GM12878 (cell line): ENCODE measurements around the gene MTHFD1L. TPM values are rescaled to one million over a fixed set of nuclear protein-coding genes. Genes with fewer than 3 reads are reported as not detected.

Source experiments
- ATAC-seq: fragments of 200-7000 bp; cut with Tn5 transposase; 3 replicates; pipeline ENCODE4 v1.9.1; 2020; ENCODE audit warnings: mild to moderate bottlenecking, moderate library complexity
- BruUV-seq: library from RNA; stranded (reverse); fragments of 400-500 nt; replicated peaks from 2 replicates; lab custom pipeline; 2021; lab: Mats Ljungman, UMichigan
- CTCF ChIA-PET: fragments of 300-600 bp; sonication (Branson Sonifier 250); formaldehyde crosslinking; extraction: SDS; loops from one replicate; lab custom pipeline; 2021; ENCODE audit warnings: inconsistent platforms; lab: Yijun Ruan, JAX
- POLR2A ChIA-PET: fragments of 350-600 bp; formaldehyde crosslinking; extraction: SDS; loops from one replicate; lab custom pipeline; 2021; ENCODE audit warnings: inconsistent platforms; lab: Charles Lee
- RAD21 ChIA-PET: fragments of 300-600 bp; sonication (Branson Sonifier 250); formaldehyde crosslinking; loops from one replicate; lab custom pipeline; 2023; ENCODE audit warnings: antibody characterized with exemption; ENCODE audit not compliant: unreplicated experiment; lab: Charles Lee
- SMC1A ChIA-PET: fragments of 300-600 bp; sonication (Branson Sonifier 250); formaldehyde crosslinking; loops from one replicate; lab custom pipeline; 2023; ENCODE audit not compliant: unreplicated experiment, uncharacterized antibody; lab: Charles Lee
- DNase-seq: peaks from one replicate; pipeline ENCODE4 v3.0.0-alpha.2; 2011; ENCODE audit warnings: low read depth, low spot score
- FAIRE-seq: peaks from 3 replicates; lab custom pipeline; 2011; peaks lifted over from hg19 to GRCh38; lab: Jason Lieb, UNC
- H2AFZ ChIP-seq: 2 replicates; pipeline ENCODE4 v1.6.0; 2011; ENCODE audit warnings: low read depth, low read length, control low read depth; ENCODE audit not compliant: control insufficient read depth
- H3K27ac ChIP-seq: 2 replicates; pipeline ENCODE4 v1.5.1; 2011; ENCODE audit warnings: control low read depth; ENCODE audit not compliant: control insufficient read depth, insufficient read depth
- H3K27me3 ChIP-seq, 2 experiments: replicated peaks in 1 of 2; 2 replicates each; pipeline versions ENCODE4 v1.6.0 to v1.6.1; 2011; ENCODE audit warnings: low read length in 1 of 2; ENCODE audit not compliant: control insufficient read depth in 2 of 2, insufficient read depth in 2 of 2
- H3K36me3 ChIP-seq, 2 experiments: 2 replicates each; pipeline ENCODE4 v1.5.1; 2011; ENCODE audit warnings: low read length in 1 of 2; ENCODE audit not compliant: control insufficient read depth in 2 of 2, insufficient read depth in 2 of 2
- H3K4me1 ChIP-seq: 2 replicates; pipeline ENCODE4 v1.6.1; 2011; ENCODE audit warnings: mild to moderate bottlenecking, low read length, moderate library complexity, mixed read lengths; ENCODE audit not compliant: control insufficient read depth, insufficient read depth
- H3K4me2 ChIP-seq: 2 replicates; pipeline ENCODE4 v1.6.0; 2011; ENCODE audit warnings: control low read depth; ENCODE audit not compliant: control insufficient read depth, insufficient read depth
- H3K4me3 ChIP-seq: fragments of 200-600 bp; sonication (generic); 2 replicates; pipeline ENCODE4 v1.5.1; 2016
- H3K79me2 ChIP-seq: 2 replicates; pipeline ENCODE4 v1.6.0; 2011; ENCODE audit warnings: low read length; ENCODE audit not compliant: control insufficient read depth, insufficient read depth
- H3K9ac ChIP-seq: 2 replicates; pipeline ENCODE4 v1.8.0; 2011; ENCODE audit warnings: low read length, control low read depth, mixed read lengths; ENCODE audit not compliant: control insufficient read depth, insufficient read depth
- H3K9me3 ChIP-seq: replicated peaks from 3 replicates; pipeline ENCODE4 v1.5.1; 2011; ENCODE audit warnings: mild to moderate bottlenecking, low read length; ENCODE audit not compliant: control insufficient read depth, insufficient read depth
- H4K20me1 ChIP-seq: 2 replicates; pipeline ENCODE4 v1.6.0; 2011; ENCODE audit not compliant: control insufficient read depth, insufficient read depth
- BCL11A ChIP-seq: IDR thresholded peaks from 2 replicates; pipeline ENCODE4 v1.6.1; 2011; ENCODE audit warnings: low read depth, low read length
- BRCA1 ChIP-seq: IDR thresholded peaks from 2 replicates; pipeline ENCODE4 v1.6.1; 2011; ENCODE audit warnings: low read depth, low read length, improper control_type of control experiment
- MTA3 ChIP-seq: IDR thresholded peaks from 2 replicates; pipeline ENCODE4 v1.6.1; 2012; ENCODE audit warnings: low read length, inconsistent platforms, borderline replicate concordance
- NFYB ChIP-seq: IDR thresholded peaks from 2 replicates; pipeline ENCODE4 v1.6.1; 2011; ENCODE audit warnings: low read depth, mild to moderate bottlenecking, low read length, improper control_type of control experiment, moderate library complexity; ENCODE audit not compliant: insufficient read depth
- SMAD5 ChIP-seq: IDR thresholded peaks from 2 replicates; pipeline ENCODE4 v1.6.1; 2016; ENCODE audit warnings: antibody characterized with exemption, low read depth
- SMC3 ChIP-seq: IDR thresholded peaks from 2 replicates; pipeline ENCODE4 v1.6.1; 2011; ENCODE audit warnings: low read length, improper control_type of control experiment, borderline replicate concordance
- ZNF622 ChIP-seq: fragments of 450-650 bp; IDR thresholded peaks from 2 replicates; pipeline ENCODE4 v1.6.1; 2017; ENCODE audit warnings: mild to moderate bottlenecking, inconsistent platforms
- WGBS: methylation state at CpG from one replicate; pipeline ENCODE4 v1.1.6; 2016; ENCODE audit warnings: low lambda C conversion rate; ENCODE audit not compliant: insufficient replicate concordance, insufficient coverage; ENCODE audit errors: missing lambda C conversion rate; 5-methylcytosine and 5-hydroxymethylcytosine counted together
- in situ Hi-C: fragments of 300-500 bp; cut with MboI; formaldehyde crosslinking; loops from 9 replicates; pipeline ENCODE4 v1.14.3; 2018; ENCODE audit warnings: mixed read lengths
- intact Hi-C: fragments of 100-400 bp; cut with micrococcal nuclease; formaldehyde crosslinking; loops from one replicate; pipeline ENCODE4 v1.14.2; 2022; ENCODE audit not compliant: unreplicated experiment
- polyA plus RNA-seq, 11 experiments: library from polyadenylated mRNA; depleted of rRNA in 4 of 11; unstranded in 6 of 11; stranded (reverse) in 5 of 11; fragments of >200 nt; fragmentation: Nextera tagmentation in 4 of 11; fragmentation: Illumina TruSeq in 1 of 11; extraction: Ambion mirVana in 4 of 11; extraction: Trizol in 1 of 11; gene quantifications; 1 replicate in 1 of 11; 2 replicates in 10 of 11; pipeline versions ENCODE4 v1.2.1 to v1.2.3, GENCODE V29; 2011 to 2016; ENCODE audit warnings: inconsistent platforms in 2 of 11, missing spikeins in 2 of 11, low read depth in 1 of 11
- total RNA-seq, 4 experiments: library from RNA; depleted of rRNA in 3 of 4; stranded (reverse); fragments of >200 nt in 3 of 4; fragmentation: Illumina TruSeq in 1 of 4; extraction: Trizol in 1 of 4; gene quantifications; 2 replicates each; pipeline versions ENCODE4 v1.2.1 to v1.2.3, GENCODE V29; 2013 to 2021
- TF ChIP-seq, protein P1 (sequence below): IDR thresholded peaks from 2 replicates; pipeline ENCODE4 v1.6.1; 2012; ENCODE audit warnings: low read depth, low read length, improper control_type of control experiment

The MTHFD1L gene
- total and polyA plus RNA-seq, 10 of the 15 experiments (the other 5 are each of a cell fraction or from before 2014, with no cell fraction given), result 11.7 to 75.5 (median 28.8) TPM

DNA sequence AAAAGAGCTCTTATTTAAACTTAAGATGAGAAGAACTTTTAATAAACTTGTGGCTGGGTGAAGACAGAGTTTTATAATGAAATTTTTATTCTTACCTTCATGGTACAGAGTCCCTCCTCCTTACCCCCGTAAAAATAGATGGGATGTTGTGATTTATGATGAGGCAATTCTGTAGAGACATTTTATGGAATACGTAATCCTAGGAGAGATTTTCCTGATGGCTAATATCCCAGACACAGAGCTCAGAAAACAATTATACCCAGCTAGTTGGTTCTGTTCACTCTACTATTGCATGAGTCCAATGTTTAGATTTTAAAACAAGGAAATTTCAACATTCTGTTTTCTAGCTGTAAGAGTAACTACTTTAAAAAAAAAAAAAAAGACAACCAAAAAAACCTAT is 43.4 kb downstream of the MTHFD1L start (continued):
- TF ChIP-seq, protein P1, sequence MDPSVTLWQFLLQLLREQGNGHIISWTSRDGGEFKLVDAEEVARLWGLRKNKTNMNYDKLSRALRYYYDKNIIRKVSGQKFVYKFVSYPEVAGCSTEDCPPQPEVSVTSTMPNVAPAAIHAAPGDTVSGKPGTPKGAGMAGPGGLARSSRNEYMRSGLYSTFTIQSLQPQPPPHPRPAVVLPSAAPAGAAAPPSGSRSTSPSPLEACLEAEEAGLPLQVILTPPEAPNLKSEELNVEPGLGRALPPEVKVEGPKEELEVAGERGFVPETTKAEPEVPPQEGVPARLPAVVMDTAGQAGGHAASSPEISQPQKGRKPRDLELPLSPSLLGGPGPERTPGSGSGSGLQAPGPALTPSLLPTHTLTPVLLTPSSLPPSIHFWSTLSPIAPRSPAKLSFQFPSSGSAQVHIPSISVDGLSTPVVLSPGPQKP, result no peak

DNA sequence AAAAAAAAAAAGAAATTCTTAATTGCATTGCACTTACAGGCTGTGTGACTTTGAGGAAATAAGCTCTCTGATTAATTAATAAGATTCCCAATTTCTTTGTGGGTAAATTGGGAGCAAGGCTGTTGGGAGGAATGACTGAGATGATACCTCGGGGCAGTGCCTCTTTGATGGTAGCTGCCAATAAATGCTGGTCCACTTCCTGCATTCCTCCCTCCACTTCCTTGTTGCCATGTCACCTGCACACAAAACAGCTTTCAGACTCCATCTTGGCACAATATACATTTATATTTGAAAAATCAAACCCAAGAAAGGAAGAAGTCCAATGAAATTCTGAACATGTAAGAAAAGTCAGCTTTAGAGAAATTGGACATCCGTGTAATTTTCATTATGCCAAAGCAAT is 45.1 kb downstream of the MTHFD1L start:
- Histone ChIP-seq H2AFZ (no peak overlapping the region), H3K4me2 (no peak overlapping the region), H3K79me2 (no peaks in the 10 kb centered on the region), H3K36me3 (peaks cover 0 to 10% of the 10 kb centered on the region in 2 experiments; a peak in 2 of 4 replicates), H3K9me3 (no peaks in the 10 kb centered on the region; the same call in 2 of the 3 replicates), H3K4me3 (no peak overlapping the region), H4K20me1 (no peaks in the 10 kb centered on the region), H3K4me1 (no peaks in the 10 kb centered on the region)
- BruUV-seq, result no TSS peak
- RAD21 ChIA-PET, result no interaction called here
- intact Hi-C loops (no loop called here), in situ Hi-C loops (no loop called here)
- POLR2A ChIA-PET, result no interaction called here
- CTCF ChIA-PET, result interaction anchor here (0.9 kb wide), 1 partner anchor 17 kb away, joined by 3 read pairs; no protein-coding TSS in a partner anchor
- DNase-seq, result no peak
- 74% methylated on average over 2 of the region's 2 CpGs for WGBS
- SMC1A ChIA-PET, result interaction anchor here (0.7 to 1.6 kb wide), 3 partner anchors 8 to 19 kb away, joined by 3 to 7 read pairs (median 4); no protein-coding TSS in a partner anchor
- TF ChIP-seq BCL11A (no peak), BRCA1 (no peak), SMAD5 (no peak), MTA3 (no peak), ZNF622 (no peak), SMC3 (no peak), NFYB (no peak)
- TF ChIP-seq, all 136 proteins: peak for 0
- no peak for FAIRE-seq
- Histone ChIP-seq H3K9ac (no peak overlapping the region), H3K27me3 (no peaks in the 10 kb centered on the region), H3K27ac (no peak overlapping the region)
- ATAC-seq, result no peak
